ENCODE data around the gene ROBO1.

Gene ROBO1

DNA sequence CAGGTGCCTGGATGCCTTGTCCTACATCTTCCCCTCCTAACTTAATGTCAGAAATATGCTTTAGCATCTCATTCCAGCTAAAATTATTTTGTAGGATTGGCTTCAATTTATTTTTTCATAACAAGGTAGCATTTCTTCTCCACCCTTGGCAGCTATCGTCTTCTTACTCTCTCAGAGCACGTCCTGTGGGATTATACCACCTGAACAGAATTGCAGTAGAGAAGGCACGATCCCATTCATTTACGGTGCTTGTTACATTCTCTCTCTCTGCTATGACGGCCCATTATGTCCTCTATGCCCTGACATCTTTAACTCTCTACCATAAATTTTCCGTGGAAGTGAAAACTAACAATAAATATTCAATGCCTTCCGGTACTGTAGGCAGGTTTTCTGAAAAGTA is 103.3 kb downstream of the ROBO1 start:
- no peak for DNase-seq

DNA sequence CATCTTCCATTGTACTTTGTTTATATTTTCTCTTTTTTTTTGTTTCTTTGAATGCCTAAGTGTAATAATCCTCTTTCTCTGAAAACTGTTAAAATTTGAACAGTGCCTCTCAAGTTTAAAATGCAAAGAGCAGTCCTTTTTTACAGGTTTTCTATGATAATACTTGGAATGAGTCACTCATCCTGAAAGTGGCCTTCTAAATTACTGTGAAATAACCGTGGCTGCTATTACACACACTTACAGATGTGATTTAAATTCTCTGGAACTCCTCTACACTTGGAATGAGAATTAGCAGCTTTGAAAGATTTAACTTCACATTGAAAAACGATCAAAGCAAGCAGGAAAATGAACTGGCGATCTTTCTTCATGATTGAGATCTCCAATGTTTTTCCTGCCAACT is 105.9 kb downstream of the ROBO1 start:
- no peak for DNase-seq

DNA sequence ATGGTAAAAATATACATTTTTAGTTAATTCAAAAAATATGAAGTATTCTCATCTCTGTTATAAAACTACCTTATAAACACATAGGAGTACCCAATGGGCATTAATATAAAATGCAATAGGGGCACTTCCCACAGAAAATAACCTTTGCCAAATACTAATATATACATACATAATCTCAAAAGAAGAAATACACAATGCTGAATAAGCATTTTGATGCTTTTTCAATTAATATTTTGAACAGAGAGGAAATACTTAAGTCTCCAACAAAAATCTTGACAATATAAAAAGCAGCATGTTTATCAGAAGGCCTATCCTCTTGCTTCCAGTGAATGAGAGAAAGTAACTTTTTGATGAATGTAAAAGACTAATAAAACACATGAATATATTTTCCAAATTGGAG is 110.7 kb downstream of the ROBO1 start:
- DNase-seq, result no peak

DNA sequence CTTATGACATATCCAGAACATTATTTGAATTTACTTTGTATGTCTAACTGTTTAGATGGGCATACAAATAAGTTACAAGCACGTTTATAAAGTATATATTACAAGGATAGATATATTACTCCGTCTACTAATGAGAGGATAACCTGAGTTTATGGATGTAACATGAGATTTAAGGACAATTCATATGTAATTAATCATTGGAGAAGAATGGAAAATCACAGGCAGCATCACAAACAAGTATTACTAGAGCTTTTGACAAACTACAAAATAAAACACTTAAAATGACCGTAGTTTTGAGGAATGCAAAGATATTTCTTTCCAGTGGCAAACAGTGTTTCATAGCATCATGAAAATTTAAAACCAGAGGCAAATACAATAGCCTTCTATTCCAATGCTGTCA is 113.8 kb downstream of the ROBO1 start:
- DNase-seq, result no peak

DNA sequence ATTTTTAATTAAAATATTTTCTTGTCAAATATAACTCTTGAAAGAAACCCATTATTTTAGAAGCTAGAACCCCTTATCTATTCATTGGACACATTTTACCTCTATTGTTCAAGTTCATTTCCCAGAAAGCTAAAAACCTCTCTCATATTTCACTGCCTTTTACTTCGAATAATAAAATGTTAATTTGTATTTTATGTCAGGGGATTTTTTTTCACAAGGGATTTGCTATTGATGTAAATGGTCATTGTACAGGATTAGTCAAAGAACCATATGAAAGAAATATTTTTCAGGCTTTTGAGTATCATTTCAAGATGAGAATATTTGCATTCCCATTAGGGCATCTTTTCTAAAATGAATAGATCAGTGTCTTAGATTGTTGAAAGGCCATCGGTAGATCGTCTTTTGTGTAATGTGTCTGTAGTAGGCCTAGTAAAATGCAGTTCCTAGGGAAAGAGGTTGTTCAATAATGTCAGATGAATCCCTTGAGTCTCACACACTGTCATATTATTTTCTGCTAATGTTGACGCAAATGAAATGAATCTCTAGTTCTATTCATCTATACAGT is 114.5 kb downstream of the ROBO1 start:
- DNase-seq, result no peak

DNA sequence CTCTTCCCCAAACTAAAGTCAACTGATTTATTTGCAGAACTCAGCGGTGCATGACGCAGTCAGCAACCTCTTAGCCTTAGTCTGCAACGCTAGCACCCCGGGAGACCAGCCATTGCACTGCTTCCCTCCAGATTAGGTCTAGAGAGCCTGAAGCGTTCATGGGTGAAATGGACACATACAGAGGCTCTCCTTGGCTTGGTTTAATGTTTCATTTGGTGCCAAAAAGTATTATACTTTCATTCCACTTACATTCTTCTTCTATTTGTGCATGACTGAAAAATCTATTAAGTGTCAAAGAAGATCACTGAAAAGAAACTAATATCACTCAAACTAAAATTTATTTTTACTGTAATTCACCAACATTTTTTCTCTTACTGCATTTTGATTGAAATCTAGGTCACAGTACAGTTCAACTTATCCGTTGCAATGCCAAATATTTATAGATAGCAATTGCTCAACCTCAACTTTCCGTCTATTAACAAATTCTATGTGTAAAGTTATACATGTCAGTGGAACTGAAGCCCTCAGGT is 116.2 kb downstream of the ROBO1 start:
- no peak for DNase-seq

DNA sequence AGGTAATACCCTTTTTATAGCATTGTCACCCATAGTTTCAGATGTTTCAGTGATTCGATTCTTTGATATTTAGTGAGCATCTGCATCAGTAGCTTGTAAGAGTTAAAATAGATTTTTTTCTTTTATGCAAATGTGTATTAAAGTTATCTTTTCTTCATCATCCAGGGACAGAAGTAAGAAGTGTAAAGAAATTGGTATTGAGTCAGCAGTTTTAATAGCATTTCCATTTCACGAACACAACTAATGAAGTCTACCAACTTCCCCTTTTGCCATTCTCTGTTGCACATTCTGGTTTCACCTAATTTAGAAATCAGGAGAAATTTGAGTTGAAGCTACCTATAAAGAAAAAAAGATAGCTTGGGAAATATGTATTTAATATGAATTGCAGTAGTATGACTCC is 127.9 kb downstream of the ROBO1 start:
- no peak for DNase-seq

DNA sequence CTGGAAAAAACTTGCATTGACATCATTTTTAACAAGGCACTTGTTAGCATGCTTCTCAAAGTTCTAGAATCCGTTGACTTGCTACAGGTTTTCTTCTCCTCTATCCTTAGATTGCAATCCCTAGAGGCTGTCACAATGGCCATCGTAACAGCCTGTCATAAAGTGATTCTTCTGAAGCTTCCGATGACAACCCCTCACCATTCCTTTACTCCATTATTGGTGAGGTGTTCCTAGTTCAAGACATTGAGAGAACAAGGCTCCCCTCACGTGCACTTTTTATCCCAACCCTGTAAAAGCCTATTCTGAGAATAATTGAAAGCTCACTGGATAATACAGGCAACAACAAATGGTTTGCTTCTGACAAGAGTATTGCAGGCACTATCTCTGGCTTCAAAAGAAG is 131.4 kb downstream of the ROBO1 start:
- no peak for DNase-seq

DNA sequence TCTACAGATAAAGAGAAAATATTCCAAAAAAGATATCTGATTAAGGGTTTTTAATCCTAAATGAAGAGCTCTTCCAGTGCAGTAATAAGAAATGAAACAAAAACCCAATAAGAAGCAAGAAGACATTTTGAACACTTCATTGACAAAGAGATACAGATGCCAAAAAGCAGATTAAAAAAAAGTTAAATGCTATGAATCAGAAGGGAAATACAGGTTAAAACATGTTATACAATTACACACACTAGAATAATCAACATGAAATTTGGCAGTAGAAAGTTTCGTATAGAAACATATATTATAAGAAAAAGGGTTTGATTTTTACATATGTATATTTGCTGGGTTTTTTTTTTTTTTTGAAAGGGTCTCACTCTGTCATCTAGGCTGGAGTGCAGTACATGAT is 135.0 kb downstream of the ROBO1 start:
- no peak for DNase-seq

DNA sequence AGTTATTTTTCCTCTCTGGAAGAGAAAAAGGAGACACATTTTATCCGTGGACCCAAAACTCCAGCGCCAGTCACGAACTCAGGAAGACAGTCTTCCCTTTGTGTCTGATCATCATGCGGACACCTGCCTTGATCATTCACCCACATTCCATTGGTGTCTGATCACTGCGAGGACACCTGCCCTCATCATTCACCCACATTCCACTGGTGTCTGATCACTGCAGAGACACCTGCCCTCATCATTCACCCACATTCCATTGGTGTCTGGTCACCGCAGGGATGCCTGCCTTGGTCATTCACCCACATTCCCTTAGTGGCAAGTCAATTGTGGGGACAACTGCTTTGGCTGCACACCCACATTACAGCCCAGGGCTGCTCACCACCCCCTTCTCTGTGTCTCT is 148.9 kb downstream of the ROBO1 start:
- no peak for DNase-seq

DNA sequence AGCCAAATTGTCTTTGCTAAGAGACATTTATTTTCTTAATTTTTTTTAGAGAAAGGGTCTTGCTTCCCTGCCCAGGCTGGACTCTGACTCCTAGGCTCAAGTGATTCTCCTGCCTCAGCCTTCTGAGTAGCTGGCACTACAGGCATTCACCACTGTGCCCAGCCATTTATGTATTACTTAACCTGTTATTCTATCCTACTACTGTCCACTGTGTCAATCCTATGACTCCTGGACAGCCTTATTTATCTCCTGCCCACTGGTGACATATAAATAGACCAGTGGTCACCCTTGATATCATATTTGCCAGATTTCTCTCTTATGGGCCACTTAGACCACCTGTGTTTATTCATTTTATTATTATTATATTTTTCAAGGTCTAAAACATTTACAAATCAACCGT is 161.4 kb downstream of the ROBO1 start:
- no peak for DNase-seq

DNA sequence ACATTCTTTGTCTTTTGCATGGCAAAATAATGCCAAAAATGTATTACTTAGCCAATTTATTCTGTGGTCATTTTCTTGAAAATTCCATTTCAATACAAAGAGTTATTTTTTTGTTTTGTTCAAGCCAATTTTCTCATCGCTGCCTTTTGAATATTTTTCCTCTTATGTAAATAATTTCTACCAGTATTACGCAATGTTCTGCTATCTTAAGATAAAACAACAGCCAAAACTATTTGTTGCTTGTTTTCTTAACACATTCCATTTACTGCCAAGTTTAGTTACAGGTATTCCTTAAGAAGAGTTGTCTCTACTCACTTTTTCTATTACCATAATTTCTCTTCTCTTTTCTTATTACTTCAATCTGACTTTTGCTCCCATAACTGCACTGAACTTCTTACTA is 163.1 kb downstream of the ROBO1 start:
- no peak for DNase-seq

DNA sequence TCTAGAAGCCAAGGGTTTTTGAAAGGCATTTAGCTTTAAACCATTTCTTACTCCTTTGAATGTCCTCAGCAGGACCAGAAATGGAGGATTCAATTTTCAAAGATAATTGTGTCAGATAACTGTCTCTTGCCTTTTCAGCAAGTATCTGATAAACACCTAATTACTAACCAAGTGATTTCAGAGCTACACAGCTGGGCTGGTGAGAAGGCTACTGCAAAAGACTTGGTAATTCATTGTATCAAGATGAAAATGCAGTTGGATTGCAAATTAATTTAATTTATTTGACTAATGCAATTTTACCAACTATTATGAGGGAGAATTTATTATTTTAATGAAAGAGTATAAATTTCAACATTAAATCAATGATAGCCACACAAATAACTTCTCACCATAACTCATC is 165.4 kb downstream of the ROBO1 start:
- DNase-seq, result no peak

DNA sequence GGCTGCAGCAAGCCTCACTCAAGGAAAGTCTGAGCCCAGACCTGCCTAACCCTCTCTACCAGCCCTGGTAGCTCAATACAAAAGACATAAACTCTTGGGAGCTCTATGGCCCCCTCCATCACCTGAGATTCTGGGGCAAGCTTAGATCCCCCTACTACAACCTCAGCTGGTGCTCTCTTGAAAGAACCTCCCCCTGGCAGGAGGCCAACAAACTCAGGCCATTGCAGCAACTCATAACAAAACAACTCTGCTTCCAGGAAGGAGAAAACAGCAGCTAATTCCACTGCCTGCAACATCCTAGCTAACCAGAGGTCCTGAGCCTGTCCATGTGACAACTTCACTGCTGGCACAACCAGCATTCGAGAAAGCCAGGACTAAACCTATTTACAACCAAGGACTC is 169.2 kb downstream of the ROBO1 start:
- no peak for DNase-seq

DNA sequence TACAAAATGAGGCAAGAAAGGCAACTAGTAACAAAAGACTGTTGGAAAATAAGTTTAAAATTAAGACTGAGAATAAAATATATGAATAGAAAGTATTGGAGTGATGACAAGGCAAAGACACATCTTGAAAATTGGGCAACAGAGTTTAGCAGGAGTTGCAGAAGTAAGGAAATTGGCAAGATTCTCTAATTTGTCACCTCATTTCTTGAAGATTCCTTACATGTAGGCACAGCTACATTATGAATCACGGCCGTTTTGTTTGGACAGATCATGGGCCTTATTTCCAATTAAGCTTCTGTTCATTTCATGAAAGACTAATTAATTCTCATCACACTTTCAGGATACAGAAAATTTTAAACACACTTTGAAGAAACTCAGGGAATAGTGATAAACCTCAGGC is 170.1 kb downstream of the ROBO1 start:
- no peak for DNase-seq

DNA sequence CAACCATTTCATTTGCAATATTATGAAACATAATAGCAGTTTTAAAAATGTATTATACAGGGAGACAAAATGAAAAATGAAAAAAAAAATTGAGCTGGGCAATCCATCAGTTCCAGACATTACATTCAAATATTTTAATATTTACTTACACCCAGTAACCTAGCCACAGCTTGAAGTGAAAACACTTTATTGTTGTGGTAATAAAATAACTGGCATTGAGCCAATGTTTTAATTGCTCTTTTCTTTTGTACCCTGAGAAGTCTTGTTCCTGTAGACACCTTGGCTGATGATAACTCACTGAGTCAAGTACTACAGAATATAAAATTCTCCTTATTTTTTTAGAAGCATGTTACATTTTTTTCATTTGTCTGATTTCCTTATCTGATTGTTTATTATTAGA is 180.6 kb downstream of the ROBO1 start:
- DNase-seq, result no peak

DNA sequence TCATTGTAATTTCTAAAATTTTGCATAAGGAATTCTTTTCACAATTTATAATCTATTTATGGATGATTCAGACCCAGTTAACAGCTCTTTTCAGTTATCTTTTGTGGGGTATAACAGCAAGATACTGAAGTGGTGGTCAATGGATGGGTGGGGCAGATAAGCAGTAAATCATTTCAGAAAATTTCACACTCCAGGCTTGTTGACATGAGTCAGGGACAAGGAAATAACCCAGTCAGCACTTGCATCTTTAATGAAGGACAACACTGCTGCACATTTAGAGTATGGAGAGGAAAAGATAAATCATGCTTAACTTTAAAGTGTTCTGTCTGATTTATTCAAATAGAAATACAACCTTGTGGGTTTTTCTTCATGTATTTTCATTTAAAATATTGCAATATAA is 181.6 kb downstream of the ROBO1 start:
- DNase-seq, result no peak

DNA sequence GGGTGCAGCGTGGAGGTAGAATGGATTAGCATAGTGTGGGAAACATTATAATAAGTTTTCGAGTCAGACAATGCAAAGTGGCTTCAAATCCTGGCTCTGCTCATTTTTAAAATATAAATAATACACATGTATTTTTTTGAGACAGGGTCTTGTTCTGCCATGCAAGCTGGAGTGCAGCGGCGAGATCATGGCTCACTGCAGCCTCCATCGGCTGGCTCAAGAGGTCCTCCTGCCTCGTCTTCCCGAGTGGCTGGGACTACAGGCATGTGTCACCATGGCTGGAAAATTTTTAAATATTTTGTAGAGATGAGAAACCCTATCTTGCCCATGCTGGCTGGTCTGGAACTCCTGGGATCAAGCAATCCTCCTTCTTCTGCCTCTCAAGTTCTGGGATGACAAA is 194.9 kb downstream of the ROBO1 start:
- no peak for DNase-seq

DNA sequence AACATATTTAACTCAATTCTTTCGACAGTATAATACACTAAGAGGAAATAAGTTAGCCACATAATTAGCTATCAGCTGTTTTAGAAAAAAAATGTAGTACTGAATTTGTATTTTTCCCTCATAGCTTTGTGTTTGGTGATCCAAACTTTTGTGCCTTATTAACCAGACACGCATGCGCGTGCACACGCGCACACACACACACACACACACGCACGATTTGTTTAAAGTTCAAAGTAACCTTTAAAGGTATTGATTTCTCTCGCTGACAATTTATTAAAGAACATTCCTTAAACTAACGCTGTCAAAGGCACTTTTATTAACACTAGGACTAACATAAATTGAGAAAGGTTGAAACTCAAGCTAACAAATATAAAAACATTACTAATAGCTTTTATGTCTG is 198.9 kb downstream of the ROBO1 start:
- no peak for DNase-seq

DNA sequence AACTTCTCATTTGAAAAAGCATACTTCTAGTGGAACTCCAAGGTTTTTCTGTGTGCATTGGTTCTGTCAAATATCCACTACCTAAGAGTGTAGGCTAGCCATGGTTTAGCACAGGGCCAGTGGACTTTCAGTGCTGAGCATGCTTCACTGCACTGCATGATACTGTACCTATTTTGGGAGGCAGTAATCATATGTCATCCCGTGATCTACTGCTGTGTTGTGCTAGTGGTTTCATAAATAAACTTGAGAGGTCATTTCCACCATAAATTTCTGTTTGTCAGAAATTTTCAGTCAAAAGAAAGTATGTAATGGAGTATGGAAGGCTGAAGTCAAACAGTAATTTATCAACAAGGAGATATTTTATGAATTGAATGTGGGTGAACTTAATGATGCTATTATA is 203.6 kb downstream of the ROBO1 start:
- DNase-seq, result no peak

DNA sequence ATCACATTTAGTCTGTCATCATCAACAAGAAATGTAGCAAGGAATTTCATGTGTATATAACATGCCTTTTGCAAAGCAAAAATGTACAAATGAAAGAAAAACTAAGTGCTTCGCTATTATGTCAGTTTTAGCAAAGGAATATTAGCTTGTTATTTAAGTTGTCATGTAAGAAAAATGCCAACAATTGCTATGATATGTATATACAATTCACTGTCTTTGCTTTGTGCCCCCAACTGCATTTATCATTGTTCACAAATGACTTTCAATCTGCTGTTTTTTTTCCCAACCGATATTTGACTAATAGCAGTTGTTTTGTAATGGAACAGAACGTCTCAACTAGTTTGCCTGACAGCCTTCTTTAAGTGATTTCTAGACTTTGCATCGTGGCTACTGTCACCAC is 207.1 kb downstream of the ROBO1 start:
- DNase-seq, result no peak

DNA sequence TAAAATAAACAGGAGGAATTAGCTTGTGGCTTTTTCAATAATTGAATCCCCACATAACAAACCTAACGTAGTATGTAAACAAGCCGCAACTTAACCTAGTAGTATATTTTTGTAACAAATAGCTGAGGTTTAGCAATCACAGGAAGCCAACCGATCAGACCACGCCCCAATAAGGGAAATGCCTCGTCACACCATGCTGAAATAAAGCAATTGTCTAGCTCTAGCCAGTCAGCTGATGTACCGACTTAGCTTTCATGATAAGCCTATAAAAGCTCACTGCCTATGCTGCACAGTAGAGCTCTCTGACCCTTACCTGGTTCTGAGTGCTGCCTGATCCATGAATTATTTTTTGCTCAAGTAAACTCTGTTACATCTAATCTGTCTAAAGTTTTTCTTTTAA is 208.9 kb downstream of the ROBO1 start:
- no peak for DNase-seq

DNA sequence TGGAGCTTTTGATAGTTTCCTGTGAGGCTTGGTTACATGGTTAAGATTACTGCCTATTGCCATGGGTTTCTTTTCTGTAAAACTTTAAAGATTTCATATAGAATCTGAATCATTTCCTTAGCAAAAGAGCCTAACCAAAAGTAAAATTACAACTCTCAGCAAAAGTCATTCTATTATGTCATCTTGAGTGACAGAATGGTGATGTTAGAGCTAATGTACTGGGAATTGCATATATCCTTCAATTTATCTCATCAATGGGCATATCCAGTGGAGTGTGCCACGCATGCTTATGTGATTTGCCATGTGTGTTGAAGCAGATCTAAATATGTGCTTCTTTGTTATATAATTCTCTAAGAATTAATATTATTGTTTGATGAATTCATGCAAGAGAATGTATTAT is 212.1 kb downstream of the ROBO1 start:
- DNase-seq, result no peak

DNA sequence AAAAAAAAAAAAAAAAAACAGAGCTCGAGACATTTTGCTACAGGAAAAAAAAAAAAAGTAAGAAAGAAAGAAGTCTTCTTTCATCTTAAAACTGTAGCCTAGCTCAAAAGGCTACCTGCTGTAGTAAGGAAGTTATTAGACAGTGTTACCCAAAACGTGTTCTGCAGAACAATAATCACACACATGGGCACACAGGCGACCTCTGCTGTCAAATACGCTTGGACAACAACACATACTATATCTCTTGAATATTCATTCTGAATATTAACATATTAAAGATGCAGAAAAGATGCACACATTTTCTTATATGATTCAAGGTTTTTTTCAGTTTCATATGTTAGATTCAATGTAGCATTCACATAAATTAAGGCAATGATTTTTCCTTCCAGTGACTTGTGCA is 215.8 kb downstream of the ROBO1 start:
- DNase-seq, result no peak

DNA sequence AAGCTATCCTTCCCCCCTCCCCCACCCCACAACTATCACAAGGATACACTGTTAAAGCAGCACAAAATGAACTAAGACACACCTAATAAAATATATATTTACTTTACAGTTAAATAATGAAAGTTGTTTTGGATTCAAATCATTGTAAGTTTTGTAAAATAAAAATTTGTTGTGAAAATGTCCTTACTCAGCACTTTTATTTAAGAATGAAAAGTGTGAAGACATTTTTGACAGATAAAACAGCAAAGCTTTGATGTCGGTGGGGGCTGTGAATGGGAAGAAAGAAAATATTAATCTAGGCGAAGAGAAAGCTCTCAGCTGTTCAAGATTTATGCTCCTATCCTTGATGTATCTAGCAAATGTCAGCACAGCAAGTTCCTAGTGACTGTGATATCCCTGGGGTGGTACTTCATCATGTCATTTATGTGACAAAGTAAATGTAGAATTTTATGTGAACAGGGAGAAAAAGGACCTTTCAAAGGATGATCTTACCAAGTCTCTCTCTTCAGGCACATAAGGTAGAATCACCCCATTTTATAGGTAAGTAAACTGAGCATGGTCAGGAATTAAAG is 216.4 kb downstream of the ROBO1 start:
- DNase-seq, result no peak
